ENCODE results near the gene RANBP9.
A peak's percentile ranks its signal among the peaks of the same experiment; 100 is the strongest.

The RANBP9 gene

GRCh38 chr6:13711733-13712598 lies at the start of gene RANBP9:
Gene RANBP9, minus strand, starts transcription at chr6:13711835. Its CDS starts 330 bp downstream, at chr6:13711505.
- peak; percentile 71 for DNase-seq (ENCODE audit: low spot score)

GRCh38 chr6:13760307-13761304 lies 49.0 kb upstream of the RANBP9 start:
- no peak for DNase-seq (ENCODE audit: low spot score)

GRCh38 chr6:13759025-13759424 lies 47.4 kb upstream of the RANBP9 start:
- no peak for DNase-seq (ENCODE audit: low spot score)

GRCh38 chr6:13754644-13755043 lies 43.0 kb upstream of the RANBP9 start:
- DNase-seq (ENCODE audit: low spot score): no peak

- DNase-seq (ENCODE audit: low spot score): no peak
Observed at GRCh38 chr6:13743736-13744127, 32.1 kb upstream of the RANBP9 start.

GRCh38 chr6:13742961-13743735 lies 31.5 kb upstream of the RANBP9 start:
- no peak for DNase-seq (ENCODE audit: low spot score)

- no peak for DNase-seq (ENCODE audit: low spot score)
Observed at GRCh38 chr6:13741365-13741764, 29.7 kb upstream of the RANBP9 start.

GRCh38 chr6:13735031-13735430 lies 23.4 kb upstream of the RANBP9 start:
- no peak for DNase-seq (ENCODE audit: low spot score)

- DNase-seq (ENCODE audit: low spot score): no peak
Observed at GRCh38 chr6:13733178-13733887, 21.7 kb upstream of the RANBP9 start.

- DNase-seq (ENCODE audit: low spot score): no peak
Observed at GRCh38 chr6:13730704-13731103, 19.1 kb upstream of the RANBP9 start.

- DNase-seq (ENCODE audit: low spot score): no peak
Observed at GRCh38 chr6:13729891-13730290, 18.3 kb upstream of the RANBP9 start.

GRCh38 chr6:13725570-13725969 lies 13.9 kb upstream of the RANBP9 start:
- DNase-seq (ENCODE audit: low spot score): no peak

GRCh38 chr6:13725052-13725451 lies 13.4 kb upstream of the RANBP9 start:
- DNase-seq (ENCODE audit: low spot score): no peak

- no peak for DNase-seq (ENCODE audit: low spot score)
Observed at GRCh38 chr6:13724182-13724581, 12.5 kb upstream of the RANBP9 start.

- no peak for DNase-seq (ENCODE audit: low spot score)
Observed at GRCh38 chr6:13722880-13723279, 11.2 kb upstream of the RANBP9 start.

GRCh38 chr6:13718123-13718458 lies 6.5 kb upstream of the RANBP9 start:
- no peak for DNase-seq (ENCODE audit: low spot score)

- DNase-seq (ENCODE audit: low spot score): no peak
Observed at GRCh38 chr6:13716955-13717295, 5.3 kb upstream of the RANBP9 start.

GRCh38 chr6:13716225-13716954 lies 4.8 kb upstream of the RANBP9 start:
- no peak for DNase-seq (ENCODE audit: low spot score)

- no peak for DNase-seq (ENCODE audit: low spot score)
Observed at GRCh38 chr6:13715444-13715883, 3.8 kb upstream of the RANBP9 start.

GRCh38 chr6:13712599-13712898 lies 914 bp upstream of the RANBP9 start:
- no peak for DNase-seq (ENCODE audit: low spot score)

GRCh38 chr6:13711324-13711732 lies 307 bp downstream of the RANBP9 start:
- no peak for DNase-seq (ENCODE audit: low spot score)
